Measurements from ENCODE around the gene ETFRF1. TPM values are rescaled to one million over a fixed set of nuclear protein-coding genes. Genes with fewer than 3 reads are reported as not detected.

The ETFRF1 gene
- total and polyA plus RNA-seq, 2 of the 8 experiments (the other 6 are each of a cell fraction or from before 2014, with no cell fraction given): 4.3 to 7.7 TPM

DNA sequence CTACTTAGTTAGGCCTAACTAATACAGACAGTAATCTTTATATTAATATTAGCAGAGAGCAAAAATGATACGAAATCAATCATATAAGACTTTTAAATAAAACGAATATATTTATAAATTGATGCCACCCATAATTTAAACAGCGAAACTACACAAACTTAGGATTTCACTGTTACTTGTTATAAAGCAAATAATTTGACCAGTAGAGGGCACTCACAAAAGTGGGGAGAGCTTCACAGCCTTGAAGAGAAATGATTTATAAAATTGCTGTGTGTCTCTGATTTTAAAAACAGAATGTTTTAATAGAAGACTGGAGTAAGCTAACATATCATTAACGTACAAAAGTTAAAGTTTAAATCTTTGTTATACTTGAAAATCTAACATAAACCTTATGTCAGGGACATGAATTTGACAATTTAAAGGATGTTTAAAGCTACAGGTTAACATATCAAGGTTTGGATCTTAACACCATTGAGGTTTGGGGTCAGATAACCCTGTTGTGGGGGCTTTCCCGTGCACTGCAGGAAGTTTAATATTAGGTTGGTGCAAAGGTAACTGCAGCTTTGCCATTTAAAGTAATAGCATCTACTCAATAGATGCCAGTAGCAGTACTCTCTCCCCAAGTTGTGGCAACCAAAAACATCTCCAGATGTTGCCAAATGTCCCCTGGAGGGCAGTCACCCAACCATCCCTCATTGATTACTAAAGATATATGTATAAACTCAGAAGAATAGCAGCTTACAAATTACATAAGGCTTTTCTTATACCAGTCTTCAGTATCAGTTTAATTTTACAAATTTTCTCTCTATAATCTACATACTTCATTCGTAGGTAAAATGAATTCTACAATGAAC is 46.4 kb downstream of the ETFRF1 start:
- Histone ChIP-seq H2BK12ac (ENCODE audit: low read depth, low read length) (no peak overlapping the region), H3K23ac (ENCODE audit: insufficient read length) (no peak overlapping the region), H3K9me3 (ENCODE audit: insufficient read depth in 2 of 2, low read depth in 1 of 2, low read length in 1 of 2) (no peaks in the 10 kb centered on the region), H2BK5ac (ENCODE audit: low read depth, low read length) (no peak overlapping the region), H3K23me2 (ENCODE audit: low read depth, low read length) (no peaks in the 10 kb centered on the region), H3K4me3 (ENCODE audit: extremely low read depth in 1 of 4, insufficient read depth in 2 of 4, low read depth in 3 of 4, low read length in 4 of 4) (no peak overlapping the region), H3K4me1 (replicated peaks in 1 of 4; ENCODE audit: control insufficient read depth in 3 of 4, insufficient read depth in 4 of 4, low read length in 3 of 4) (no peaks in the 10 kb centered on the region), H4K8ac (ENCODE audit: extremely low read depth, insufficient read depth, low read length) (no peak overlapping the region), H2BK120ac (replicated peaks; ENCODE audit: low read depth, low read length) (no peak overlapping the region), H4K91ac (replicated peaks; ENCODE audit: insufficient read length, low read length) (no peak overlapping the region), H3K56ac (replicated peaks; ENCODE audit: insufficient read length, low read depth, low read length) (no peak overlapping the region), H3K27ac (ENCODE audit: low read depth, low read length) (no peak overlapping the region), H3K9ac (replicated peaks in 1 of 4; ENCODE audit: extremely low read depth in 1 of 4, low read depth in 3 of 4, low read length in 3 of 4) (no peak overlapping the region), H3K36me3 (ENCODE audit: control insufficient read depth in 2 of 4, insufficient read depth in 4 of 4, low read length in 3 of 4) (peaks cover 0 to 42% (median 2%) of the 10 kb centered on the region in 4 experiments), H4K20me1 (replicated peaks in 1 of 2; ENCODE audit: control insufficient read depth in 1 of 2, insufficient read depth in 2 of 2, low read length in 2 of 2) (peaks cover 0 to 10% of the 10 kb centered on the region in 2 experiments), H2AFZ (ENCODE audit: low read length) (no peak overlapping the region), H2BK20ac (ENCODE audit: low read length) (no peak overlapping the region), H3K79me1 (ENCODE audit: low read depth, low read length) (peaks cover 2% of the 10 kb centered on the region; the same call in 1 of the 2 replicates), H4K5ac (ENCODE audit: insufficient read length, low read depth, low read length) (no peak overlapping the region), H3K4me2 (ENCODE audit: insufficient read depth in 1 of 2, low read depth in 2 of 2, low read length in 2 of 2) (no peak overlapping the region), H3K4ac (replicated peaks; ENCODE audit: insufficient read length, low read depth, low read length) (no peak overlapping the region), H2AK5ac (ENCODE audit: low read depth, low read length) (no peak overlapping the region), H3K27me3 (replicated peaks in 1 of 4; ENCODE audit: control insufficient read depth in 3 of 4, extremely low read depth in 1 of 4, insufficient read depth in 3 of 4, low read length in 3 of 4) (no peaks in the 10 kb centered on the region), H3K79me2 (ENCODE audit: control insufficient read depth in 1 of 2, insufficient read depth in 2 of 2, low read length in 2 of 2) (peaks cover 4 to 83% of the 10 kb centered on the region in 2 experiments; a peak in 3 of 4 replicates), H3K14ac (ENCODE audit: insufficient read length) (no peak overlapping the region), H3K18ac (ENCODE audit: extremely low read depth, low read length) (no peak overlapping the region), H2BK15ac (ENCODE audit: low read length) (no peak overlapping the region)
- DNase-seq (ENCODE audit: low read depth in 1 of 2, low spot score in 2 of 2) (no peak), FAIRE-seq (no peak)
- TF ChIP-seq, protein P1, sequence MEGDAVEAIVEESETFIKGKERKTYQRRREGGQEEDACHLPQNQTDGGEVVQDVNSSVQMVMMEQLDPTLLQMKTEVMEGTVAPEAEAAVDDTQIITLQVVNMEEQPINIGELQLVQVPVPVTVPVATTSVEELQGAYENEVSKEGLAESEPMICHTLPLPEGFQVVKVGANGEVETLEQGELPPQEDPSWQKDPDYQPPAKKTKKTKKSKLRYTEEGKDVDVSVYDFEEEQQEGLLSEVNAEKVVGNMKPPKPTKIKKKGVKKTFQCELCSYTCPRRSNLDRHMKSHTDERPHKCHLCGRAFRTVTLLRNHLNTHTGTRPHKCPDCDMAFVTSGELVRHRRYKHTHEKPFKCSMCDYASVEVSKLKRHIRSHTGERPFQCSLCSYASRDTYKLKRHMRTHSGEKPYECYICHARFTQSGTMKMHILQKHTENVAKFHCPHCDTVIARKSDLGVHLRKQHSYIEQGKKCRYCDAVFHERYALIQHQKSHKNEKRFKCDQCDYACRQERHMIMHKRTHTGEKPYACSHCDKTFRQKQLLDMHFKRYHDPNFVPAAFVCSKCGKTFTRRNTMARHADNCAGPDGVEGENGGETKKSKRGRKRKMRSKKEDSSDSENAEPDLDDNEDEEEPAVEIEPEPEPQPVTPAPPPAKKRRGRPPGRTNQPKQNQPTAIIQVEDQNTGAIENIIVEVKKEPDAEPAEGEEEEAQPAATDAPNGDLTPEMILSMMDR (IDR thresholded peaks at IDR 0.05; ENCODE audit: control extremely low read depth in 1 of 3, insufficient read depth in 1 of 3, low read depth in 1 of 3, low read length in 3 of 3): peak in 2 of 3 experiments; percentile 24 to 28; a peak in 2 of 4 replicates
- TF ChIP-seq SP1 (IDR thresholded peaks at IDR 0.05; ENCODE audit: low read depth, low read length) (no peak), RAD21 (IDR thresholded peaks at IDR 0.05 in 1 of 2, conservative IDR thresholded peaks at IDR 0.05 in 1 of 2; ENCODE audit: low read depth in 2 of 2, low read length in 2 of 2) (peak; percentile 44 to 51; a peak in 3 of 4 replicates), MAFK (IDR thresholded peaks at IDR 0.05; ENCODE audit: low read depth, low read length) (no peak)
- WGBS, 2 experiments (ENCODE audit: extremely low coverage in 1 of 2, insufficient coverage in 1 of 2, insufficient read length in 1 of 2, insufficient replicate concordance in 2 of 2, low coverage in 1 of 2, low lambda C conversion rate in 2 of 2, missing lambda C conversion rate in 1 of 2): 70% methylated on average over 6 of the region's 6 CpGs; no CpG with 5 or more reads in 1 of the 2 experiments
- POLR2A ChIA-PET (ENCODE audit: partially characterized antibody): interaction anchor here (0.9 to 1.8 kb wide), 3 partner anchors 10 to 146 kb away, joined by 3 to 9 read pairs (median 8); partner anchors contain the start of gene KRAS
- CTCF ChIA-PET (ENCODE audit: partially characterized antibody): interaction anchor here (0.6 to 1.7 kb wide), 23 partner anchors 9 to 312 kb away, joined by 3 to 6 read pairs (median 3); no protein-coding TSS in a partner anchor

Data from H1 (cell line).